ENCODE data around the gene ALCAM.

Gene ALCAM

GRCh38 chr3:105527949-105528348 is 161.2 kb downstream of the ALCAM start:
- Histone ChIP-seq H3K23ac (ENCODE audit: low read length) (no peak overlapping the region), H3K9me3 (ENCODE audit: insufficient read depth, low read depth, low read length) (no peaks in the 10 kb centered on the region), H3K4ac (ENCODE audit: low read depth, low read length) (no peak overlapping the region), H4K91ac (ENCODE audit: low read depth, low read length) (no peak overlapping the region), H3K4me3 (ENCODE audit: low read depth, low read length) (no peak overlapping the region), H4K8ac (ENCODE audit: low read depth, low read length) (no peak overlapping the region), H4K12ac (ENCODE audit: low read depth, low read length) (no peak overlapping the region), H2BK5ac (ENCODE audit: low read depth, low read length, poor library complexity) (no peak overlapping the region), H3K27ac (ENCODE audit: low read depth, low read length) (no peak overlapping the region), H3K79me2 (ENCODE audit: control insufficient read depth, insufficient read depth, low read length, poor library complexity) (no peaks in the 10 kb centered on the region), H2AK5ac (ENCODE audit: low read length) (no peak overlapping the region), H2BK12ac (ENCODE audit: low read length) (no peak overlapping the region), H3K27me3 (ENCODE audit: insufficient read depth, low read length) (no peaks in the 10 kb centered on the region), H3K79me1 (ENCODE audit: low read length) (no peaks in the 10 kb centered on the region), H3K14ac (ENCODE audit: low read length) (no peak overlapping the region), H3K36me3 (ENCODE audit: control insufficient read depth in 1 of 2, insufficient read depth in 2 of 2, low read length in 2 of 2) (no peaks in the 10 kb centered on the region), H3K4me1 (ENCODE audit: control insufficient read depth in 1 of 2, insufficient read depth in 2 of 2, low read length in 2 of 2) (no peaks in the 10 kb centered on the region), H3K18ac (ENCODE audit: low read length) (no peak overlapping the region), H2AFZ (ENCODE audit: insufficient read depth, low read length, poor library complexity) (no peak overlapping the region), H2BK120ac (ENCODE audit: insufficient read depth, low read length, poor library complexity) (no peak overlapping the region), H3K4me2 (ENCODE audit: low read length) (no peak overlapping the region), H3K9ac (ENCODE audit: low read length) (no peak overlapping the region)
- no CpG with 5 or more reads among the region's 3 CpGs for WGBS (ENCODE audit: extremely low coverage, insufficient coverage, insufficient read length)
- no peak for DNase-seq

- no peaks in the 10 kb centered on the region for H3K36me3 ChIP-seq (ENCODE audit: control insufficient read depth in 1 of 2, insufficient read depth in 2 of 2, low read length in 2 of 2)
- H3K9ac ChIP-seq (ENCODE audit: low read length), result no peak overlapping the region
- no CpG with 5 or more reads among the region's 2 CpGs for WGBS (ENCODE audit: extremely low coverage, insufficient coverage, insufficient read length)
- no peaks in the 10 kb centered on the region for H3K9me3 ChIP-seq (ENCODE audit: insufficient read depth, low read depth, low read length)
- no peak overlapping the region for H3K4me2 ChIP-seq (ENCODE audit: low read length)
- no peak overlapping the region for H4K91ac ChIP-seq (ENCODE audit: low read depth, low read length)
- no peaks in the 10 kb centered on the region for H3K79me2 ChIP-seq (ENCODE audit: control insufficient read depth, insufficient read depth, low read length, poor library complexity)
- no peak overlapping the region for H4K8ac ChIP-seq (ENCODE audit: low read depth, low read length)
- H3K23ac ChIP-seq (ENCODE audit: low read length), result no peak overlapping the region
- no peak overlapping the region for H2BK12ac ChIP-seq (ENCODE audit: low read length)
- H3K4ac ChIP-seq (ENCODE audit: low read depth, low read length), result no peak overlapping the region
- no peaks in the 10 kb centered on the region for H3K4me1 ChIP-seq (ENCODE audit: control insufficient read depth in 1 of 2, insufficient read depth in 2 of 2, low read length in 2 of 2)
- H3K27me3 ChIP-seq (ENCODE audit: insufficient read depth, low read length), result no peaks in the 10 kb centered on the region
- H3K79me1 ChIP-seq (ENCODE audit: low read length), result no peaks in the 10 kb centered on the region
- no peak overlapping the region for H2BK5ac ChIP-seq (ENCODE audit: low read depth, low read length, poor library complexity)
- H4K12ac ChIP-seq (ENCODE audit: low read depth, low read length), result no peak overlapping the region
- DNase-seq, result no peak
- H2AK5ac ChIP-seq (ENCODE audit: low read length), result no peak overlapping the region
- no peak overlapping the region for H2AFZ ChIP-seq (ENCODE audit: insufficient read depth, low read length, poor library complexity)
- no peak overlapping the region for H3K14ac ChIP-seq (ENCODE audit: low read length)
- no peak overlapping the region for H3K18ac ChIP-seq (ENCODE audit: low read length)
- H3K27ac ChIP-seq (ENCODE audit: low read depth, low read length), result no peak overlapping the region
- no peak overlapping the region for H2BK120ac ChIP-seq (ENCODE audit: insufficient read depth, low read length, poor library complexity)
- H3K4me3 ChIP-seq (ENCODE audit: low read depth, low read length), result no peak overlapping the region
Observed at GRCh38 chr3:105528955-105529354, 162.2 kb downstream of the ALCAM start.

- Histone ChIP-seq H3K36me3 (ENCODE audit: control insufficient read depth in 1 of 2, insufficient read depth in 2 of 2, low read length in 2 of 2) (no peaks in the 10 kb centered on the region), H3K27me3 (ENCODE audit: insufficient read depth, low read length) (no peaks in the 10 kb centered on the region)
- no CpG with 5 or more reads among the region's 1 CpG for WGBS (ENCODE audit: extremely low coverage, insufficient coverage, insufficient read length)
Observed at GRCh38 chr3:105529456-105529855, 162.7 kb downstream of the ALCAM start.

GRCh38 chr3:105532251-105532650 is 165.5 kb downstream of the ALCAM start:
- Histone ChIP-seq H4K12ac (ENCODE audit: low read depth, low read length) (no peak overlapping the region), H3K27me3 (ENCODE audit: insufficient read depth, low read length) (no peaks in the 10 kb centered on the region), H2BK5ac (ENCODE audit: low read depth, low read length, poor library complexity) (no peak overlapping the region), H2BK120ac (ENCODE audit: insufficient read depth, low read length, poor library complexity) (no peak overlapping the region), H3K4me1 (ENCODE audit: control insufficient read depth in 1 of 2, insufficient read depth in 2 of 2, low read length in 2 of 2) (no peaks in the 10 kb centered on the region), H3K4me3 (ENCODE audit: low read depth, low read length) (no peak overlapping the region), H2BK12ac (ENCODE audit: low read length) (no peak overlapping the region), H3K27ac (ENCODE audit: low read depth, low read length) (no peak overlapping the region), H3K23ac (ENCODE audit: low read length) (no peak overlapping the region), H3K79me1 (ENCODE audit: low read length) (no peaks in the 10 kb centered on the region), H4K91ac (ENCODE audit: low read depth, low read length) (no peak overlapping the region), H3K4me2 (ENCODE audit: low read length) (no peak overlapping the region), H3K79me2 (ENCODE audit: control insufficient read depth, insufficient read depth, low read length, poor library complexity) (no peaks in the 10 kb centered on the region), H3K9ac (ENCODE audit: low read length) (no peak overlapping the region), H3K4ac (ENCODE audit: low read depth, low read length) (no peak overlapping the region), H2AK5ac (ENCODE audit: low read length) (no peak overlapping the region), H2AFZ (ENCODE audit: insufficient read depth, low read length, poor library complexity) (no peak overlapping the region), H3K18ac (ENCODE audit: low read length) (no peak overlapping the region), H4K8ac (ENCODE audit: low read depth, low read length) (no peak overlapping the region), H3K9me3 (ENCODE audit: insufficient read depth, low read depth, low read length) (no peaks in the 10 kb centered on the region), H3K36me3 (ENCODE audit: control insufficient read depth in 1 of 2, insufficient read depth in 2 of 2, low read length in 2 of 2) (no peaks in the 10 kb centered on the region), H3K14ac (ENCODE audit: low read length) (no peak overlapping the region)
- no CpG with 5 or more reads among the region's 2 CpGs for WGBS (ENCODE audit: extremely low coverage, insufficient coverage, insufficient read length)
- no peak for DNase-seq

More at GRCh38 chr3:105529456-105529855, 162.7 kb downstream of the ALCAM start:
- H3K4me2 ChIP-seq (ENCODE audit: low read length), result no peak overlapping the region
- H3K9me3 ChIP-seq (ENCODE audit: insufficient read depth, low read depth, low read length), result no peaks in the 10 kb centered on the region
- H2BK5ac ChIP-seq (ENCODE audit: low read depth, low read length, poor library complexity), result no peak overlapping the region
- H3K23ac ChIP-seq (ENCODE audit: low read length), result no peak overlapping the region
- no peak overlapping the region for H2BK12ac ChIP-seq (ENCODE audit: low read length)
- no peak overlapping the region for H2BK120ac ChIP-seq (ENCODE audit: insufficient read depth, low read length, poor library complexity)
- H3K4me3 ChIP-seq (ENCODE audit: low read depth, low read length), result no peak overlapping the region
- H2AFZ ChIP-seq (ENCODE audit: insufficient read depth, low read length, poor library complexity), result no peak overlapping the region
- no peak overlapping the region for H3K9ac ChIP-seq (ENCODE audit: low read length)
- no peaks in the 10 kb centered on the region for H3K79me1 ChIP-seq (ENCODE audit: low read length)
- no peak overlapping the region for H3K4ac ChIP-seq (ENCODE audit: low read depth, low read length)
- H4K8ac ChIP-seq (ENCODE audit: low read depth, low read length), result no peak overlapping the region
- DNase-seq, result no peak
- H3K18ac ChIP-seq (ENCODE audit: low read length), result no peak overlapping the region
- no peaks in the 10 kb centered on the region for H3K4me1 ChIP-seq (ENCODE audit: control insufficient read depth in 1 of 2, insufficient read depth in 2 of 2, low read length in 2 of 2)
- H2AK5ac ChIP-seq (ENCODE audit: low read length), result no peak overlapping the region
- H3K14ac ChIP-seq (ENCODE audit: low read length), result no peak overlapping the region
- H3K27ac ChIP-seq (ENCODE audit: low read depth, low read length), result no peak overlapping the region
- H3K79me2 ChIP-seq (ENCODE audit: control insufficient read depth, insufficient read depth, low read length, poor library complexity), result no peaks in the 10 kb centered on the region
- no peak overlapping the region for H4K91ac ChIP-seq (ENCODE audit: low read depth, low read length)
- H4K12ac ChIP-seq (ENCODE audit: low read depth, low read length), result no peak overlapping the region

Measured in trophoblast cell (in vitro differentiated cells and primary cell).